Raji (cell line): ENCODE measurements around the gene KAT5.

Source experiments
- POLR2A ChIP-seq: IDR thresholded peaks from 2 replicates; pipeline ENCODE4 v1.6.1; 2011; ENCODE audit warnings: low read depth, low read length, control low read depth; ENCODE audit not compliant: insufficient read depth

KAT5 gene

DNA sequence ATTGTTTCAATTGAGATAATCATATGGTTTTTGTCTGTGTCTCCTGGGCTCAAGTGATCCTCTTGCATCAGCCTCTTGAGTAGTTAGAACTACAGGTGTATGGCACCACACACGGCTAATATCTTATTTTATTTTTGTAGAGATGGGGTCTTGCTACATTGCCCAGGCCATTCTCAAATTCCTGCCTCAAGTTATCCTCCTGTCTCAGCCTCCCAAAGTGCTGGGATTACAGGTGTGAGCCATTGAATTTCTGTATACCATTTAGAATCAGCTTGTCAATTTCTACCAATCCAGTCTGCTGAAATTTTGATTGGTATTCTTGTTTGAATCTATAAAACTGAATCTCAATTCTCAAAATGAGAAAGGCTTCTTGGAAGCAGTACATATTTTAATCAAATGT lies 10.4 kb upstream of the KAT5 start:
- TF ChIP-seq POLR2A = no peak

DNA sequence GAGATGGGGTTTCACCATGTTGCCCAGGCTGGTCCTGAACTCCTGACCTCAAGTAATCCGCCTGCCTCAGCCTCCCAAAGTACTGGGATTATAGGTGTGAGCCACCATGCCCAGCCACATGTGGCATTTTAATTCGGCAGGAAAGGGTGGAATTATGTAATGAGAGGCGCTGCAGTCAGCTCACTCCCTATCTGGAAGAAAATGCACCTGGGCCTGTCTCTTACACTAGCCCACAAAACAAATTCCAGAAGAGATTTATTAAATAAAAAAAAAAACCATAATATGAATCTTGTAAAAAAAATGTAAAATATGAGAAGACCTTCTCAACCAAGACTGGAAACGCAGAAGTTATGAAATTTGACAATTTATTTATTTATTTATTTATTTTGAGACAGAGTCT lies 8.2 kb upstream of the KAT5 start:
- TF ChIP-seq POLR2A = no peak

DNA sequence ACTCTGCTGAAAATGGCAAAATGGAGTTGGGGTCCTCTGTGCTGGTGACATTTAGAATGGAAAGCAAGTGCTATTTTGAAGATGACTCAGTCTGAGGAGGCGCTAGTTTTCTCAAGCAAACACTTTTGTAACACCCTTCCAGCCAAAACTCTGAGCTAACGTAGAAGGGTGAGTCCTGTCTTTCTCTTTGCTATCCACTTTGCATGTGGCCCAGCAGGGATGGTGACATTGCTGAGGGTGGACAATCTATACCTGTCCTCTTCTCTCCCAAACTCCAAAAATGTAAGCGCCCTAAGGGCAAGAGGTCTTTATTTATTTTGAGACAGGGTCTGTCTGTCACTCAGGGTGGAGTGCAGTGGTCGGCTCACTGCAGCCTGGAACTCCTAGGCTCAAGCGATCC lies 3.6 kb upstream of the KAT5 start:
- no peak for TF ChIP-seq POLR2A

DNA sequence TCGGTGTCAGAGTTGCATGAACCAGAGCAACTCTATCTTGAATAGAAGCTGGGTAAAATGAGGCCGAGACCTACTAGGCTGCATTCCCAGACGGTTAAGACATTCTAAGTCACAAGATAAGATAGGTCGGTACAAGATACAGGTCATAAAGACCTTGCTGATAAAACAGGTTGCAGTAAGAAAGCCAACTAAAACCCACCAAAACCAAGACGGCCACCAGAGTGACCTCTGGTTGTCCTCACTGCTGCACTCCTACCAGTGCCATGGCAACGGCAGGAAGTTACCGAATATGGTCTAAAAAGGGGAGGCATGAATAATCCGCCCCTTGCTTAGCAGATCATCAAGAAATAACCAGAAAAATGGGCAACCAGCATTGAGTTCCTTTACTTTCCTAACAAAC lies 2.4 kb upstream of the KAT5 start:
- no peak for TF ChIP-seq POLR2A

DNA sequence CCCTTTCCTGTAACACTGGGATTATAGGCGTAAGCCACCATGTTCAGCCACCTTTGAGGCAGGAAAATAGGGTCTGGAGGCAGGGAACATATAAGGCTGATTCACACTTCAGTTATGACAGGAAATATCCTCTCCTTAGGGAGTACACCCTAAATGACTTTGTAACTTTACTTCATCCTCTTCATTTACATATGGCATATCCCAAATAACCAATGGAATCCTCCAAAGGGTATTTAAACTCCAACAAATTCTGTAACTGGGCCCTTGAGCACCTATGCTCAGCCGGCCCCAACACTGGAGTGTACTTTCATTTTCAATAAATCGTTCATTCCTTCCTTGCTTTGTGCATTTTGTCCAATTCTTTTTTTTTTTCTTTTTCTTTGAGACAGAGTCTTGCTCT lies 1.6 kb upstream of the KAT5 start:
- TF ChIP-seq POLR2A = no peak

DNA sequence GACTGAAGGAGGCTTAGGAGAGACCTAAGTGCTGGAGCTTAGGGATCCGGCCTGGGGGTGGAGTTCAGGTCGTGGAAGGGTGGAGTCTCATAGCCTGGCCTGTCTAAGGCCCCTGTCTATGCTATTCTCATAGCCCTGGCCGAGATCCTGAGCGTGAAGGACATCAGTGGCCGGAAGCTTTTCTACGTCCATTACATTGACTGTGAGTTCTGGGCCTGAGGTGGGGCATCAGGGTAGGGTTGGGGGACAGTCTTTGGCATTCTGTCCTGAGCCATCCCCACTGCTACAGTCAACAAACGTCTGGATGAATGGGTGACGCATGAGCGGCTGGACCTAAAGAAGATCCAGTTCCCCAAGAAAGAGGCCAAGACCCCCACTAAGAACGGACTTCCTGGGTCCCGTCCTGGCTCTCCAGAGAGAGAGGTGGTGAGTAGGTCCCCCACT lies 603 bp downstream of the KAT5 start:
- no peak; the same call in 1 of the 2 replicates for TF ChIP-seq POLR2A

DNA sequence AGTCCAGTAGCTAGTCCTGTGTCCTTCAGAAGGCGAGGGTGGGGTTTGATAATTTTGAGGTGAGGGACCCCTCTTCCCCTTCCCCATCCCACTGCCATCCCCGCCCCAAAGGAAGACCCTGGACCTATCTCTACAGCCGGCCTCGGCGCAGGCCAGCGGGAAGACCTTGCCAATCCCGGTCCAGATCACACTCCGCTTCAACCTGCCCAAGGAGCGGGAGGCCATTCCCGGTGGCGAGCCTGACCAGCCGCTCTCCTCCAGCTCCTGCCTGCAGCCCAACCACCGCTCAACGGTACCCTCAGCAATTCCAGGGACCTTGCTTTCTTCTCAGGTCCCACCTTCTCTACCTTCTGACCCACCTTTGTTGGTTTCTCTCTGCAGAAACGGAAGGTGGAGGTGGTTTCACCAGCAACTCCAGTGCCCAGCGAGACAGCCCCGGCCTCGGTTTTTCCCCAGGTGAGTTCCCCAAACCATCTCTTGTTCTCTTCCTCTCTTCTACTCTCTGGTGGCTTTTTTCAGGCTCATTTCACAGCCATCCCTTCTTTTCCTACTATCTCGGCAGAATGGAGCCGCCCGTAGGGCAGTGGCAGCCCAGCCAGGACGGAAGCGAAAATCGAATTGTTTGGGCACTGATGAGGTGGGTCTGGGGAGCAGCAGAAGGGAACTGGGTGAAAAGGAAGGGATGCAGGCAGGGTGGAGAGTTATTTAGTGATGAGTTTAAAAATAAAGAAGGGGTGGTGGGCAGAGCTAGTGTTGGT lies 1.3 kb downstream of the KAT5 start:
- no peak for TF ChIP-seq POLR2A

DNA sequence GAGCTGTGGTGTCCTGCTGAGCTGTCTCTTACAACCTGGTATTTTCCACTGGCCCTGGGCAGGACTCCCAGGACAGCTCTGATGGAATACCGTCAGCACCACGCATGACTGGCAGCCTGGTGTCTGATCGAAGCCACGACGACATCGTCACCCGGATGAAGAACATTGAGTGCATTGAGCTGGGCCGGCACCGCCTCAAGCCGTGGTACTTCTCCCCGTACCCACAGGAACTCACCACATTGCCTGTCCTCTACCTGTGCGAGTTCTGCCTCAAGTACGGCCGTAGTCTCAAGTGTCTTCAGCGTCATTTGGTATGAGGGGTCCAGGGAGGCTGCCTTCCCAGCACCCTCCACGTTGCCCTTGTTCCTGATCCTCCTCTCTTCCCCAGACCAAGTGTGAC lies 2.4 kb downstream of the KAT5 start:
- no peak for TF ChIP-seq POLR2A

DNA sequence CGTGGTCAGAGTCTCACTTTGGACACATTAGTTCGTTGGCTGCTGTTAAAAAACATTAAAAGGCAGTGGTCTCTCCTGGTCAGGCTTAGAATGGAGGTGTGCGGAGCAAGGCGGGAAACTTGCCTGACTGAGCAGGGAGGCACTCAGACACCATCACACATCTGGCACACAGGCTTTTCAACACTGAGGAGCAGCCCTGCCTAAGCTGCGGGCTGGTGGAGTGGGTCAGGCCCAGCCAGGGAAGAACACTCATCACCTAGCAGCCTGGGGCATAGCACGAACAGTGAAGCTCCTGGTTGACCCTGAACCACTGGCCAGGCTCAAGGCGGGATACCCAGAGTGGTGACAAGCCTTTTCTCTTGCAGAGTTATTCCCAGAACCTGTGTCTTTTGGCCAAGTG lies 4.2 kb downstream of the KAT5 start:
- TF ChIP-seq POLR2A = 0 out of 2 replicates have a peak, but pooled peaks have one; percentile 31

DNA sequence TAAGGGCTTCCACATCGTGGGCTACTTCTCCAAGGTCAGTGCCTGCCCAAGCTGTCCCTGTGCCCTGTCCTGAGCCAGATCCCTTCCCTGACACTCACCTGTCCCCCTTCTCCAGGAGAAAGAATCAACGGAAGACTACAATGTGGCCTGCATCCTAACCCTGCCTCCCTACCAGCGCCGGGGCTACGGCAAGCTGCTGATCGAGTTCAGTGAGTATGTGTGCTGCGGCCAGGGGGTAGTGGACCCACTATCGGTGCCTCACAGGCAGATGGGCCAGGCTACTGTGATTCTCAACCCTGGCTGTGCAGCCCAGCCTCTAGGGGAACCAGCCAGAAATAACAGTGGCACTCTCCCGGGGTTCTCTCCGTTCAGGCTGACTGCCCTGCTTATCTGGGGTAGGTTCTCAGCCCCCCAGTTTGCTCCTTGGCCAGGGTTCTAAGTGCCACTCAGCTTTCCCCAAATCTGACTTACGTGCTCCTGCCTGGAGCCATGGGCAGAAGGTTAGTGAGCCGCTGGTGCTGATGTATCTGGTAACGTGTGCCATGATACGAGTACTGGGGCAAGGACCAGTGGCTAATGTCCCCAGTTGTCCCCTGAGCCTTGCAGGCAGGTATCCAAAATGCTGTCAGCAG lies 4.8 kb downstream of the KAT5 start:
- TF ChIP-seq POLR2A = peak; percentile 21; the same call in 1 of the 2 replicates

DNA sequence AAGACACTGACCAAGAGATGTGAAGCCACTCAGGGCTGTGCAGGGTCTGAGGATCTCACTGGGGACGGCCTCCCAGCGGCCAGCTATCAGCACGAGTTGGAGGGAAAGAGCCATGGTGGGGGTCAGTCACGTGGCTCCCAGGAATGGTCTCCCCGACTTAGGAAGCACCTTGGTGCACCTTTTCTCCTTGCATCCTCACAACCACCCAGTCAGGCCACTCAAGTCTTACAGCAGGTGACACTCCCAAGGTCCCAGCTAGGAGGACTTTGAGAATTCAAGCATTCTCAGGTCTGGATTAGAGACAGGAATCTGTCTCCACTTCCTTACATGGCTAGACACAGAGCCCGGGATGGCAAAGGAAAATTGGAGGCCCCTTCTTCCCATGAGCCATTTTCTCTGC lies 5.9 kb downstream of the KAT5 start:
- TF ChIP-seq POLR2A = 0 out of 2 replicates have a peak, but pooled peaks have one; percentile 20

DNA sequence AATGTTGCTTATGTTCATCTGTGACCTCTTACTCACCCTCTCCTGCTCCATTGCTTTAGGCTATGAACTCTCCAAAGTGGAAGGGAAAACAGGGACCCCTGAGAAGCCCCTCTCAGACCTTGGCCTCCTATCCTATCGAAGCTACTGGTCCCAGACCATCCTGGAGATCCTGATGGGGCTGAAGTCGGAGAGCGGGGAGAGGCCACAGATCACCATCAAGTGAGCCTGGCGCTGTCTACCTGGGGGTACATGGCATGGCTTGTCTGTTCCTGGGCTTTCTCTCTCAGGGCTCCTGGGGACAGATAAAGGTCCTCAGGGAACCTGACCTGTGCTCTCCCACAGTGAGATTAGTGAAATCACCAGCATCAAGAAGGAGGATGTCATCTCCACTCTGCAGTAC lies 6.5 kb downstream of the KAT5 start:
- TF ChIP-seq POLR2A = no peak

DNA sequence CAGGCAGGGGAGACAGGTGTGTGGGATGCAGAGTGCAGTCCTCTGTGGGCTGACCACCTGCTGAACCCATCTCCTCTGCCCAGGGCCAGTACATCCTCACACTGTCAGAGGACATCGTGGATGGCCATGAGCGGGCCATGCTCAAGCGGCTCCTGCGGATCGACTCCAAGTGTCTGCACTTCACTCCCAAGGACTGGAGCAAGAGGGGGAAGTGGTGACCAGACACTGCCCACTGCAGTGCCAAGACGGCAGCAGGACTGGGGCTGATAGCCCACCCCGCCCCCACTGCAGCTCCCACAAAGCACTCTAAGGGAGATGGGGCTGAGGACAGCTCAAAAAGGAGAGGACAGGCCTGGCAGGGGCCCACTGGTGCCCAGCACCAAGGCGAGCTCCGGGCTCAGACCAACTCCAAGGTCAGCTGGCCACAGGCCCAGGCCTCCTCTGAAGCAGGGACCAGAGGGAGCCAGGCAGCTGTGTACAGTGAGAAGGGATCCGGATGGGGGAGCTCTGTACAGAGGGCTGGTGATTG lies 7.0 kb downstream of the KAT5 start:
- TF ChIP-seq POLR2A = no peak

DNA sequence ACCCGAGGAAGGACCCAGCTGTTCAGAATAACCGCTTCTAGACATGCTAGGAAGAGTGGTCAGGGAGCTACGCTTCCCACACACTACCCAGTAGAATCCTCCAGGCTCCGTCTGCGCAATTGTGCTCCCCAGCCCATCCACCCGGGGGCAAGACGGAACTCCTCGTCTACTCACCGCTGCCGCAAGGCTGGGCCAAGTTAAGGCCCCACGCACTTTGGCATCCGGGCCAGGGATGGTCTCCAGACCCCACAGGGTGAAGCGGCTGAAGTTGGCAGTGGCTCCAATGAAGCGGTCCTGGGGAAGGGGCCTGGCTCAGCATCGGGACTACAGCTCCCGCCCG lies 7.8 kb downstream of the KAT5 start:
- no peak for TF ChIP-seq POLR2A

DNA sequence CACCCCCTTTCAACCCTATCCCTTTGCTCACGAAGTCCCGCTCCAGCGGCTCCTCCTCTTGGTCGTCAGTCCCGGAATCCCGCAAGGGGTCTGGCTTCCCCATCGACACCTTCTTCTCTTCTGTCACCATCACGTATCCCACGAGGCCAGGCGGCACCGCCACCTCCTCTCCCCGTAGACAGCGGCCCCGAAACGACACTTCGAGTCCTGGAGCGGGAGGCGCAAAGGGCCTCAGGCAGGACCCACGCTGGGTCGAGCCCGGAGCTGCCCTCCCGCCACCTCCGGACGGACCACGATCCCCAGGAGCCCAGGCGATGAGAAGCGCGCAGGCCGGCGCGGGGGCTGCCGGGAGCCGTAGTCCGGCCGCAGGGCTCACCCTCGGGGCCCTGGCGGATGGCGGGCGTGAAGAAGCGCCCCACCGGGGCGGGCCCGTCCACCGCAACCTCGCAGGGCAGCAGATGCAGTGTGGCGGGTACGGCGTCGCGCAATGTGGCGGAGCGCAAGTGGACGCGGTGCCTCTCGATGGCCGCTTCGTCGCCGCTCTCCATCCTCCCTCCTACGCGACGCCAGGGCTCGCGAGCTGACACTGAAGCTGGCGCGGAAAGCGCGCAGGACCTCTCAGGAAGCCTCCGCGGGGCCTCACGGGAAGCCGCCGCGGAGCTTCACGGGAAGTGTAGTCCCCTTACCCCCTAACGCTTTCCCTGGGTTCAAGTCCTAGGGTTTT lies 8.3 kb downstream of the KAT5 start, which contains the start of gene RNASEH2C:
TSS of gene RNASEH2C (minus strand) at position 588 of the 724 bp plus-strand sequence. CDS start at position 548, 40 bp downstream.
- peak; percentile 99 for TF ChIP-seq POLR2A

DNA sequence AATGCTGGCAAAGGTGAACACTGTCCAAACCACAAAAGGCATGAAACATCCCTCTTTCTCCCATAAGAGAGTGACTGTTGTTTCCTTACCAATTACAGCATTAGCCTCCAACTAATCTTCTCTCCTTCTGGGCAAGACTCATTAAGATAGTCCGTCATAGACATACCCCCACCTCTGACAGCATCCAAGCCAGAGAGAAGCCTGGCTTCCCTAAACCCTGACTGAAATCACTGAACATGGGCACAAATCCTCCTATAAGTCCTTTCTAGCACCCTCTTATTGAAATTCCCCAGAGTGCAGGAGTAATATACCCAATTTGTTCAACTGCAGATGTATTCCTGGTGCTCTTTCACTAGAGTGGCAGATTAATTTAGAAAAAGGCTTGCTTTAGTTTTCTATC lies 10.2 kb downstream of the KAT5 start:
- no peak for TF ChIP-seq POLR2A
